ENCODE results near the gene TTYH2. TPM values are rescaled to one million over a fixed set of nuclear protein-coding genes. Genes with fewer than 3 reads are reported as not detected.

The TTYH2 gene
- total and polyA plus RNA-seq, 5 donors from 2014 or later: 6.7 to 23.3 (median 10.8) TPM

DNA sequence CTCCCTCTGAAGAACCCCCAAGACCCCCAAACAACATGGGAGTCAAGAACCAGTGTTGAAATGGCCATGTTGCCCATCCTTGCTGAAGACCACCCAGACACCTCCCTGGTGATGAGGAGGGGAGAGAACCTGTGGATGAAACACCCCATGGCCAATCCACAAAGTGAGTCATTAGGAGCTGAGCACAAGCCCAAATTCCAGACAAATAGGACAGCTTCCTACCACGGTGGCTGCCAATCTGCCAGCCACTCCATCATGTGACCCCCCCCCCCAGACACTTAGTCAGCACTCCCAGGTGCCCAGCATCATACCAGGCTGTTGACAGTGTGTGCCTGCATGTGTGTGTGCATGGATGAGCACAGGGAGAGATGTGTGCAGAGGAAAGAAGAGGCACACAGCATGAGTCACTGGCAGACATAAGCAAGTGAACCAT, 36.3 kb upstream of the TTYH2 start:
- H3K27me3 Mint-ChIP-seq: peaks cover 41% of the 10 kb centered on the region
- Histone ChIP-seq H3K4me1 (ENCODE audit: control insufficient read depth, insufficient read depth, low read length, poor library complexity, severe bottlenecking) (no peaks in the 10 kb centered on the region), H3K27me3 (ENCODE audit: control insufficient read depth, insufficient read depth, low read length) (peaks cover 12% of the 10 kb centered on the region), H3K9me3 (ENCODE audit: control insufficient read depth in 2 of 2, low read length in 2 of 2) (no peaks in the 10 kb centered on the region), H3K27ac (ENCODE audit: insufficient read depth, low read length, poor library complexity, severe bottlenecking) (no peak overlapping the region), H3K36me3 (ENCODE audit: control insufficient read depth, insufficient read depth, low read length) (no peaks in the 10 kb centered on the region), H3K4me3 (ENCODE audit: low read depth, low read length) (no peak overlapping the region)
- ATAC-seq (ENCODE audit: low read depth in 2 of 2) (no peak), DNase-seq (no peak)
- no peak overlapping the region for H3K27ac Mint-ChIP-seq
- H3K4me3 Mint-ChIP-seq: no peak overlapping the region
- peaks cover 0 to 3% (median 0%) of the 10 kb centered on the region in 7 donors for H3K9me3 Mint-ChIP-seq
- peaks cover 0 to 4% (median 0%) of the 10 kb centered on the region in 4 donors for H3K4me1 Mint-ChIP-seq
- H3K36me3 Mint-ChIP-seq: no peaks in the 10 kb centered on the region

- Histone ChIP-seq H3K27me3 (ENCODE audit: control insufficient read depth, insufficient read depth, low read length) (peaks cover 5% of the 10 kb centered on the region), H3K9me3 (ENCODE audit: control insufficient read depth in 2 of 2, low read length in 2 of 2) (no peaks in the 10 kb centered on the region), H3K27ac (ENCODE audit: insufficient read depth, low read length, poor library complexity, severe bottlenecking) (no peak overlapping the region), H3K36me3 (ENCODE audit: control insufficient read depth, insufficient read depth, low read length) (no peaks in the 10 kb centered on the region), H3K4me1 (ENCODE audit: control insufficient read depth, insufficient read depth, low read length, poor library complexity, severe bottlenecking) (no peaks in the 10 kb centered on the region), H3K4me3 (ENCODE audit: low read depth, low read length) (no peak overlapping the region)
- peaks cover 29% of the 10 kb centered on the region for H3K27me3 Mint-ChIP-seq
- peaks cover 0 to 3% (median 0%) of the 10 kb centered on the region in 7 donors for H3K9me3 Mint-ChIP-seq
- no peak overlapping the region for H3K27ac Mint-ChIP-seq
- DNase-seq (no peak), ATAC-seq (ENCODE audit: low read depth in 2 of 2) (no peak)
- no peaks in the 10 kb centered on the region for H3K36me3 Mint-ChIP-seq
- peaks cover 0 to 4% (median 0%) of the 10 kb centered on the region in 4 donors for H3K4me1 Mint-ChIP-seq
- H3K4me3 Mint-ChIP-seq: no peak overlapping the region
Observed at GRCh38 chr17:74179576-74179975, 33.8 kb upstream of the TTYH2 start.

GRCh38 chr17:74180336-74180735, 33.0 kb upstream of the TTYH2 start:
- no peak for ATAC-seq (ENCODE audit: low read depth in 2 of 2)
- peaks cover 5% of the 10 kb centered on the region for H3K27me3 ChIP-seq (ENCODE audit: control insufficient read depth, insufficient read depth, low read length)
- H3K9me3 ChIP-seq (ENCODE audit: control insufficient read depth in 2 of 2, low read length in 2 of 2): no peaks in the 10 kb centered on the region
- Mint-ChIP-seq H3K27me3 (peaks cover 24% of the 10 kb centered on the region), H3K4me3 (no peak overlapping the region), H3K4me1 (peaks cover 0 to 4% (median 0%) of the 10 kb centered on the region in 4 donors), H3K36me3 (no peaks in the 10 kb centered on the region), H3K9me3 (peaks cover 0 to 3% (median 0%) of the 10 kb centered on the region in 7 donors), H3K27ac (peak overlapping the region in 1 of 3 donors; percentile 57)
- no peak for DNase-seq
- H3K4me1 ChIP-seq (ENCODE audit: control insufficient read depth, insufficient read depth, low read length, poor library complexity, severe bottlenecking): no peaks in the 10 kb centered on the region
- H3K4me3 ChIP-seq (ENCODE audit: low read depth, low read length): no peak overlapping the region
- no peaks in the 10 kb centered on the region for H3K36me3 ChIP-seq (ENCODE audit: control insufficient read depth, insufficient read depth, low read length)
- no peak overlapping the region for H3K27ac ChIP-seq (ENCODE audit: insufficient read depth, low read length, poor library complexity, severe bottlenecking)

DNA sequence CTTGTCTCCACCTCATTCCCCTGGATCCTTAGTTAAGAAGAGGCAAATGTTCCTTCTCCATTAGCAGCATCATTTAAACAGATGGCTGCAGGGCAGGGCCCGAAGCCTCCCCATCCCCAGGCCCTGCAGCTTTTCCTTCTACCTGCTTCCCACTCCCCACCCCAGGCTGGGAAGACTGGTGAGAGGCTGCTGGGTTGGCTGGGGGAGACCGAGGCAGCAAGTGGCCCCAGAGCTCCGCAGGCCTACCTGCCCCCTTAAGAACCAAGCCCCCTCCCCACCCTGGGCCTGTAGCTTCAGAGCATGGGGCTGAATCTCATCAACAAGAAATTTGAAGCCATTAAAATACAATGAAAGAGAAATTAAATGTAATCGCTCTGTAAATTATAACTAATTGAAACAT, 32.0 kb upstream of the TTYH2 start:
- peaks cover 3% of the 10 kb centered on the region for H3K27me3 ChIP-seq (ENCODE audit: control insufficient read depth, insufficient read depth, low read length)
- no peak for DNase-seq

DNA sequence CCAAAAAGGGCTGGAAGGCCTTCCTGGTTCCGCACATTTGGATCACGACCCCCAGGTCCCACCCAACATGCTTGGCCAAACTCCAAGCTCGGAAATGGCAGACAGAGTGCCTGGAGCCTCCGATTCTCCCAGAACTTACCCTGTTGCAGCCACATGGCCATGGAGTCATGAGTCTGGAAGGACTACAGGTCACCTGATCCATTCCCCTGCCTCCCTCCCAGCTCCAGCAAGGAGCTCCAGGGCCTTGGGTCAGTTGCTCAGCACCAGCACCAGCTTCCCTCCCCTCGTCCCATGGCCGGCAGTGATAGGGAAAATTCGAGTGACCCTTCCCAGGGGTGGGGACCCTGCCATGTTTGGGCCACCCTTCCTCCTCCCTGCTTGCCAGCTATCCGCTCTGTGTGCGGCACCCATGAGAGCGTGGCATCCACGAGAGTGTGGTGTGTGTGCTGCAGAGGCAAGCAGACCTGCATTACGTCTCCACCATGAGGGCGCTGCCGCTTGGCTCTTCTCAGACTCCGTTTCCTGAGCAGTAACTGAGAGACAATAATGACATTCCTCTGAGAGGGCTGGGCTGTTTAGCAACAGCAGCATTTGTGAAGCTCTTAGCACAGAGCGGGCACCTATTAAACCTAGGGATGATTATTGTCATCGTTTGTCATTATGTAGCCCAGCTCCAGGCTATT, 31.2 kb upstream of the TTYH2 start:
- DNase-seq (no peak), ATAC-seq (ENCODE audit: low read depth in 2 of 2) (no peak)
- no peaks in the 10 kb centered on the region for H3K36me3 Mint-ChIP-seq
- H3K4me3 ChIP-seq (ENCODE audit: low read depth, low read length): no peak overlapping the region
- no peak overlapping the region for H3K4me3 Mint-ChIP-seq
- H3K27me3 ChIP-seq (ENCODE audit: control insufficient read depth, insufficient read depth, low read length): peaks cover 3% of the 10 kb centered on the region
- H3K9me3 Mint-ChIP-seq: peaks cover 0 to 2% (median 0%) of the 10 kb centered on the region in 7 donors
- H3K9me3 ChIP-seq (ENCODE audit: control insufficient read depth in 2 of 2, low read length in 2 of 2): no peaks in the 10 kb centered on the region
- no peaks in the 10 kb centered on the region for H3K36me3 ChIP-seq (ENCODE audit: control insufficient read depth, insufficient read depth, low read length)
- no peaks in the 10 kb centered on the region for H3K4me1 Mint-ChIP-seq
- no peaks in the 10 kb centered on the region for H3K4me1 ChIP-seq (ENCODE audit: control insufficient read depth, insufficient read depth, low read length, poor library complexity, severe bottlenecking)
- H3K27me3 Mint-ChIP-seq: peaks cover 16% of the 10 kb centered on the region
- H3K27ac Mint-ChIP-seq: no peak overlapping the region
- no peak overlapping the region for H3K27ac ChIP-seq (ENCODE audit: insufficient read depth, low read length, poor library complexity, severe bottlenecking)

More for the DNA sequence above, 32.0 kb upstream of the TTYH2 start:
- no peaks in the 10 kb centered on the region for H3K36me3 Mint-ChIP-seq
- H3K27ac Mint-ChIP-seq: no peak overlapping the region
- no peak for ATAC-seq (ENCODE audit: low read depth in 2 of 2)
- H3K4me1 Mint-ChIP-seq: peaks cover 0 to 4% (median 0%) of the 10 kb centered on the region in 4 donors
- H3K9me3 ChIP-seq (ENCODE audit: control insufficient read depth in 2 of 2, low read length in 2 of 2): no peaks in the 10 kb centered on the region
- H3K36me3 ChIP-seq (ENCODE audit: control insufficient read depth, insufficient read depth, low read length): no peaks in the 10 kb centered on the region
- no peak overlapping the region for H3K27ac ChIP-seq (ENCODE audit: insufficient read depth, low read length, poor library complexity, severe bottlenecking)
- H3K4me1 ChIP-seq (ENCODE audit: control insufficient read depth, insufficient read depth, low read length, poor library complexity, severe bottlenecking): no peaks in the 10 kb centered on the region
- no peak overlapping the region for H3K4me3 ChIP-seq (ENCODE audit: low read depth, low read length)
- no peak overlapping the region for H3K4me3 Mint-ChIP-seq
- H3K27me3 Mint-ChIP-seq: peaks cover 24% of the 10 kb centered on the region
- peaks cover 0 to 3% (median 0%) of the 10 kb centered on the region in 7 donors for H3K9me3 Mint-ChIP-seq

DNA sequence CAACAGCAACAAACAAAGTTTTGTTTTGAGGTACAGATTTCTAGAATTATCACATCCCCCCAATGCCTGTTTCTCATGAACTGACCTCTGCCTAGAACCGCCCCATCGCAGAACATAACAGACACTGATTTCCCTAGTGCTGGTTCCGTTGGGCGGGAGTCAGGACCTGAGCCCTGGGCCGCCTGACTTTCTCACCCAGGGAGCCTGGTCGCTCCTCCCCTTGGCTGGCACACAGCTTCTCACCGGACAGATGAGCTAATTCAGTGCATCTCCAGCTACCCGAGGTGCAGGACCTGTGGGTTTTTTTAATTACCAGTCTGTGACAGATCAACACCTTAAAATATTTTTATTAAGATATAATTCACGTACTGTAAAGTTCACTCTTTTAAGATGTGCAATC, 30.0 kb upstream of the TTYH2 start:
- ATAC-seq (ENCODE audit: low read depth in 2 of 2) (no peak), DNase-seq (no peak)
- H3K4me3 Mint-ChIP-seq: no peak overlapping the region
- H3K27me3 Mint-ChIP-seq: peaks cover 15% of the 10 kb centered on the region
- no peaks in the 10 kb centered on the region for H3K36me3 ChIP-seq (ENCODE audit: control insufficient read depth, insufficient read depth, low read length)
- no peaks in the 10 kb centered on the region for H3K9me3 ChIP-seq (ENCODE audit: control insufficient read depth in 2 of 2, low read length in 2 of 2)
- no peaks in the 10 kb centered on the region for H3K36me3 Mint-ChIP-seq
- H3K27ac ChIP-seq (ENCODE audit: insufficient read depth, low read length, poor library complexity, severe bottlenecking): no peak overlapping the region
- peaks cover 0 to 2% (median 0%) of the 10 kb centered on the region in 7 donors for H3K9me3 Mint-ChIP-seq
- H3K4me3 ChIP-seq (ENCODE audit: low read depth, low read length): no peak overlapping the region
- H3K27me3 ChIP-seq (ENCODE audit: control insufficient read depth, insufficient read depth, low read length): peaks cover 3% of the 10 kb centered on the region
- H3K4me1 ChIP-seq (ENCODE audit: control insufficient read depth, insufficient read depth, low read length, poor library complexity, severe bottlenecking): no peaks in the 10 kb centered on the region
- H3K27ac Mint-ChIP-seq: no peak overlapping the region
- peaks cover 0 to 2% (median 0%) of the 10 kb centered on the region in 4 donors for H3K4me1 Mint-ChIP-seq

DNA sequence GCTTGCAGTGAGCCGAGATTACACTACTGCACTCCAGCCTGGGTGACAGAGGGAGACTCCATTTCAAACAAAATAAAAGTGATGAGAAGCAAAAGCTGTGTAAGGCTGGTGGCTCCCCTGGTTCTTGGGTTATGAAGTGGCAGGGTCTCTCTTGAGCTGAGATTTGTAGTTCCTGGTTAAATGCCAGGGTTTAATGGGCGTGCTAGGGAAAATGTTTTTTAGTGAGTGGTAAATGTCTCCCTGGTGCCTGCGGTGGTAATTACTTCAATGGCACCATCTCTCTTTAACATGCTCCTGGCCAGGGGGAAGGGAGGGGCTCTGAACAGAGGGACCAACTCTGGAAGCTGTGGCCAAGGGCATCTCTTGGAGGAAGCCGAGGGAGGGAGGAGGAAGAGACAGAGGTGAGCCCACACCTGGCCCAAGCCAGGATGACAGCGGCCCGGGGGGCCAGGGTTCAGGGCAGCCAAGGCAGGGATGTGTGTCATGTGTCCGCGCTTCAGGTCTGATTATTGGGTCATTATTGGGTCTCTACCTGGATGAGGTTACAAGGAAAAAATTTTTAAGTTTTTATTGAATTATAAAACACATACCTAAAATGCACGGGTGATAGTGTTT, 27.7 kb upstream of the TTYH2 start:
- no peaks in the 10 kb centered on the region for H3K36me3 ChIP-seq (ENCODE audit: control insufficient read depth, insufficient read depth, low read length)
- no peak overlapping the region for H3K4me3 ChIP-seq (ENCODE audit: low read depth, low read length)
- no peak overlapping the region for H3K27ac ChIP-seq (ENCODE audit: insufficient read depth, low read length, poor library complexity, severe bottlenecking)
- ATAC-seq (ENCODE audit: low read depth in 2 of 2): no peak
- Mint-ChIP-seq H3K9me3 (peaks cover 0 to 3% (median 0%) of the 10 kb centered on the region in 7 donors), H3K4me1 (peaks cover 0 to 4% (median 0%) of the 10 kb centered on the region in 4 donors), H3K4me3 (no peak overlapping the region), H3K27ac (no peak overlapping the region), H3K36me3 (no peaks in the 10 kb centered on the region), H3K27me3 (peaks cover 8% of the 10 kb centered on the region)
- H3K27me3 ChIP-seq (ENCODE audit: control insufficient read depth, insufficient read depth, low read length): peaks cover 3% of the 10 kb centered on the region
- DNase-seq: no peak
- no peaks in the 10 kb centered on the region for H3K9me3 ChIP-seq (ENCODE audit: control insufficient read depth in 2 of 2, low read length in 2 of 2)
- no peaks in the 10 kb centered on the region for H3K4me1 ChIP-seq (ENCODE audit: control insufficient read depth, insufficient read depth, low read length, poor library complexity, severe bottlenecking)
